SK-N-SH (cell line): Measurements from ENCODE around the gene SIGLEC8. TPM values are rescaled to one million over a fixed set of nuclear protein-coding genes. Genes with fewer than 3 reads are reported as not detected.
"Not testable (repeated sequence)": the region's sequence is repeated elsewhere in the genome, so short reads cannot be mapped to it uniquely, and the experiment has no call there.

Source experiments
- CTCF ChIA-PET: fragments of 300-600, 350-600 bp; formaldehyde crosslinking; extraction: SDS; loops from one replicate; lab custom pipeline; 2021; lab: Yijun Ruan, JAX
- POLR2A ChIA-PET: fragments of 350-600 bp; sonication (Branson Sonifier 250); formaldehyde crosslinking; extraction: SDS; loops from one replicate; lab custom pipeline; 2020; ENCODE audit warnings: antibody characterized with exemption, inconsistent platforms; lab: Yijun Ruan, JAX
- DNase-seq: peaks from one replicate; pipeline ENCODE4 v3.0.0; 2012
- H2AFZ ChIP-seq: fragments of 200-600 bp; sonication (generic); 2 replicates; pipeline ENCODE4 v1.8.1; 2016; ENCODE audit warnings: antibody characterized with exemption, mild to moderate bottlenecking, low read depth
- H3F3A ChIP-seq: fragments of 200-600 bp; sonication (generic); replicated peaks from 2 replicates; pipeline ENCODE3; 2016; ENCODE audit warnings: antibody characterized with exemption, mild to moderate bottlenecking; ENCODE audit not compliant: insufficient read depth
- H3K27ac ChIP-seq, 2 experiments: fragments of 200-500 bp in 1 of 2; fragments of 200-600 bp in 1 of 2; sonication (Bioruptor generic) in 1 of 2; sonication (generic), shearing (Covaris generic) in 1 of 2; 2 replicates each; pipeline versions ENCODE4 v1.5.1 to v1.6.1; 2014 to 2016; ENCODE audit warnings: low read depth in 2 of 2, inconsistent platforms in 1 of 2, low read length in 1 of 2, mild to moderate bottlenecking in 1 of 2, mixed read lengths in 1 of 2
- H3K27me3 ChIP-seq: fragments of 200-600 bp; sonication (generic), shearing (Covaris generic); 2 replicates; pipeline ENCODE4 v1.6.1; 2016; ENCODE audit warnings: mixed run types; ENCODE audit not compliant: insufficient read depth
- H3K36me3 ChIP-seq, 2 experiments: fragments of 200-500 bp in 1 of 2; fragments of 200-600 bp in 1 of 2; sonication (Bioruptor generic) in 1 of 2; sonication (generic) in 1 of 2; replicated peaks in 1 of 2; 2 replicates each; pipeline versions ENCODE3 to v1.5.1; 2014 to 2016; ENCODE audit warnings: low read length in 1 of 2, mild to moderate bottlenecking in 1 of 2; ENCODE audit not compliant: insufficient read depth in 2 of 2, control insufficient read depth in 1 of 2
- H3K4me1 ChIP-seq, 2 experiments: fragments of 200-500 bp in 1 of 2; fragments of 200-600 bp in 1 of 2; sonication (Bioruptor generic) in 1 of 2; sonication (generic), shearing (Covaris generic) in 1 of 2; 2 replicates each; pipeline versions ENCODE4 v1.5.1 to v1.6.1; 2014 to 2016; ENCODE audit warnings: low read depth in 1 of 2, low read length in 1 of 2, mixed run types in 1 of 2; ENCODE audit not compliant: insufficient read depth in 2 of 2, control insufficient read depth in 1 of 2
- H3K4me2 ChIP-seq: fragments of 200-600 bp; sonication (generic), shearing (Covaris generic); 2 replicates; pipeline ENCODE4 v1.6.1; 2017; ENCODE audit warnings: mixed run types
- H3K4me3 ChIP-seq, 2 experiments: fragments of 200-500 bp in 1 of 2; fragments of 200-600 bp in 1 of 2; sonication (Bioruptor generic) in 1 of 2; sonication (generic), shearing (Covaris generic) in 1 of 2; 2 replicates each; pipeline versions ENCODE4 v1.5.1 to v1.8.1; 2014 to 2016; ENCODE audit warnings: low read depth in 2 of 2, inconsistent platforms in 1 of 2, low read length in 1 of 2, mild to moderate bottlenecking in 1 of 2, mixed read lengths in 1 of 2, moderate library complexity in 1 of 2
- H3K79me2 ChIP-seq: fragments of 200-600 bp; sonication (generic); 2 replicates; pipeline ENCODE4 v1.8.1; 2017; ENCODE audit warnings: mild to moderate bottlenecking; ENCODE audit not compliant: insufficient read depth
- H3K9ac ChIP-seq: fragments of 200-600 bp; sonication (generic); 2 replicates; pipeline ENCODE4 v1.6.1; 2017; ENCODE audit warnings: mixed run types
- H3K9me2 ChIP-seq: fragments of 200-600 bp; sonication (generic); 2 replicates; pipeline ENCODE4 v1.6.1; 2017; ENCODE audit warnings: mixed run types
- H3K9me3 ChIP-seq: fragments of 200-600 bp; sonication (generic); 2 replicates; pipeline ENCODE4 v1.6.1; 2017; ENCODE audit warnings: mixed run types, mild to moderate bottlenecking, moderate library complexity
- H4K20me1 ChIP-seq: fragments of 200-600 bp; sonication (generic); 2 replicates; pipeline ENCODE4 v1.6.1; 2017; ENCODE audit warnings: mild to moderate bottlenecking, mixed run types; ENCODE audit not compliant: insufficient read depth
- ELF1 ChIP-seq: IDR thresholded peaks from 2 replicates; pipeline ENCODE4 v1.4.0; 2012
- FOXJ3 ChIP-seq: sonication (generic); formaldehyde crosslinking; IDR thresholded peaks from 2 replicates; pipeline ENCODE4 v1.5.1; 2020; ENCODE audit warnings: mild to moderate bottlenecking, missing genetic modification reagents
- GATA2 ChIP-seq: sonication (generic); formaldehyde crosslinking; IDR thresholded peaks from 2 replicates; pipeline ENCODE4 v1.5.0; 2020; ENCODE audit warnings: mild to moderate bottlenecking, missing genetic modification reagents
- JUND ChIP-seq: IDR thresholded peaks from 2 replicates; pipeline ENCODE4 v1.4.0; 2012
- NRF1 ChIP-seq: IDR thresholded peaks from 2 replicates; pipeline ENCODE4 v1.6.1; 2012; ENCODE audit warnings: low read depth, mild to moderate bottlenecking, low read length
- RCOR1 ChIP-seq: fragments of 150-350 bp; IDR thresholded peaks from 2 replicates; pipeline ENCODE4 v1.6.1; 2017; ENCODE audit warnings: antibody characterized with exemption, low read length
- REST ChIP-seq: IDR thresholded peaks from 2 replicates; pipeline ENCODE4 v1.6.1; 2012; ENCODE audit warnings: mild to moderate bottlenecking, low read depth, low read length, moderate library complexity
- RFX5 ChIP-seq: IDR thresholded peaks from 2 replicates; pipeline ENCODE4 v1.6.1; 2012; ENCODE audit warnings: mild to moderate bottlenecking, improper control_type of control experiment, low read length
- SIN3A ChIP-seq: IDR thresholded peaks from 2 replicates; pipeline ENCODE4 v1.6.1; 2012; ENCODE audit warnings: low read depth, mild to moderate bottlenecking, low read length, moderate library complexity, borderline replicate concordance
- SMC3 ChIP-seq: IDR thresholded peaks from 2 replicates; pipeline ENCODE4 v1.6.1; 2012; ENCODE audit warnings: low read depth, low read length, improper control_type of control experiment
- TCF12 ChIP-seq: IDR thresholded peaks from 2 replicates; pipeline ENCODE4 v1.4.0; 2012
- WGBS: methylation state at CpG from one replicate; pipeline ENCODE4 v1.1.6; 2017; ENCODE audit warnings: low lambda C conversion rate; 5-methylcytosine and 5-hydroxymethylcytosine counted together
- polyA plus RNA-seq, 3 experiments: library from polyadenylated mRNA; depleted of rRNA; stranded (reverse); fragments of >200 nt; gene quantifications; 2 replicates each; pipeline ENCODE4 v1.2.3, GENCODE V29; 2012
- TF ChIP-seq, protein P1 (sequence below): IDR thresholded peaks from 2 replicates; pipeline ENCODE4; 2012
- TF ChIP-seq, protein P2 (sequence below): IDR thresholded peaks from 2 replicates; pipeline ENCODE4 v1.4.0; 2012; ENCODE audit warnings: low read depth
- TF ChIP-seq, protein P3 (sequence below): fragments of 150-350 bp; IDR thresholded peaks from 2 replicates; pipeline ENCODE4 v1.6.1; 2016; ENCODE audit warnings: mild to moderate bottlenecking, low read depth, low read length
- TF ChIP-seq, protein P4 (sequence below): IDR thresholded peaks from 2 replicates; pipeline ENCODE4 v1.4.0; 2012; ENCODE audit warnings: low read depth, borderline replicate concordance

SIGLEC8 gene
- polyA plus RNA-seq, 1 of the 3 experiments (the other 2 are of a cell fraction): not detected

DNA sequence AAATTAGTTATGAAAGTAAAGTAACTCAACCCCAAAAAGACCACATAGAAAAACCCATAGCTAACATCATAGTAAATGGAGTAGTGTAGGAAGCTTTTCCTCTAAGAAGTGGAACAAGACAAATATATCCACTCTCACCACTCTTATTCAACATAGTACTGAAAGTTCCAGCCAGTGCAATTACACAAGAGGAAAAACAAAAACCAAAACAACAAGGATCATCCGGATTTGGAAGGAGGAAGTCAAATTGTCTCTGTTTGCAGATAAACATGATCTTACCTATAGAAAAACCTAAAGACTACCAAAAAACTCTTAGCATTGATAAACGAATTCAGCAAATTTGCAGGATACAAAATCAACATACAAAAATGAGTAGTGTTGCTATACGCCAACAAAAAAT, 8.5 kb upstream of the SIGLEC8 start (continued):
- TF ChIP-seq, protein P1, sequence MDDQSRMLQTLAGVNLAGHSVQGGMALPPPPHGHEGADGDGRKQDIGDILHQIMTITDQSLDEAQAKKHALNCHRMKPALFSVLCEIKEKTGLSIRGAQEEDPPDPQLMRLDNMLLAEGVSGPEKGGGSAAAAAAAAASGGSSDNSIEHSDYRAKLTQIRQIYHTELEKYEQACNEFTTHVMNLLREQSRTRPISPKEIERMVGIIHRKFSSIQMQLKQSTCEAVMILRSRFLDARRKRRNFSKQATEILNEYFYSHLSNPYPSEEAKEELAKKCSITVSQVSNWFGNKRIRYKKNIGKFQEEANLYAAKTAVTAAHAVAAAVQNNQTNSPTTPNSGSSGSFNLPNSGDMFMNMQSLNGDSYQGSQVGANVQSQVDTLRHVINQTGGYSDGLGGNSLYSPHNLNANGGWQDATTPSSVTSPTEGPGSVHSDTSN: no peak
- TF ChIP-seq GATA2 (CRISPR knock-in tag): no peak
- no peak for TF ChIP-seq JUND
- no peak for TF ChIP-seq RCOR1
- TF ChIP-seq TCF12: no peak
- TF ChIP-seq, protein P2, sequence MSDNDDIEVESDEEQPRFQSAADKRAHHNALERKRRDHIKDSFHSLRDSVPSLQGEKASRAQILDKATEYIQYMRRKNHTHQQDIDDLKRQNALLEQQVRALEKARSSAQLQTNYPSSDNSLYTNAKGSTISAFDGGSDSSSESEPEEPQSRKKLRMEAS: no peak

DNA sequence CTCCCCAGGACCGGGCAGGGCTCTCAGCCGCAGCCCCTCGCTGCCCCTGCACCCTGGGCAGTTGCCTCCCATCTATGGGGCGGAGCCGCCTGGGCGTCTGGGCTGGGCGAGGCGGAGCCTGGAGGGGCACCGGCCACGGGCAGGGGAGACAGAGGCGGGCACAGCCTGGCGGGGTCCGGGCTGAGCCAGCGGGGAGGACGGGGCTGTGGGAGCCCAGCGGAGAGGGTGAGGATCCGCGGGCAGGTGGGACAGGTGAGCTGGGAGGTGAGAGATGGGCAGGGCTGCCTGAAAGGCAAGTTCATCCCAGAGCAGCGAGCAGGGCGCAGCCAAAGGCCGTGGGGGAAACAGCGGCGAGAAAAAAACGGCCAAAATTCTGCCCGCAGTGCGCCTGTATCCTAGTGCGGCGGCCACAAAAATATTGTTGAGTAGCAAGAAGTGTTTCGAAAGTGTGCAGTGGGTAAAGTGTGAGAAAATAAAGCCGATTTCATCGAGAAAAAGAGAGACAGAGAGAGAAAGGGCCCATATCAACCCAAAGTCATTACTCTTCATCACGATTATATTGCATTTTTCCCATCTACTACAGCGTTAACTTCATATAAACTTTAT, 5.8 kb upstream of the SIGLEC8 start:
- H3K4me2 ChIP-seq, H4K20me1 ChIP-seq, H2AFZ ChIP-seq, H3K9ac ChIP-seq, POLR2A ChIA-PET, H3K9me3 ChIP-seq, H3K36me3 ChIP-seq, H3F3A ChIP-seq, H3K4me3 ChIP-seq, H3K9me2 ChIP-seq, H3K79me2 ChIP-seq, H3K4me1 ChIP-seq, DNase-seq, H3K27ac ChIP-seq: not testable (repeated sequence)
- H3K27me3 ChIP-seq: peaks cover 36% of the 10 kb centered on the region
- CTCF ChIA-PET: interaction anchor here (1.3 kb wide), 1 partner anchor 197 kb away, joined by 3 read pairs; no protein-coding TSS in a partner anchor
- 23% methylated on average over 15 of the region's 33 CpGs for WGBS

DNA sequence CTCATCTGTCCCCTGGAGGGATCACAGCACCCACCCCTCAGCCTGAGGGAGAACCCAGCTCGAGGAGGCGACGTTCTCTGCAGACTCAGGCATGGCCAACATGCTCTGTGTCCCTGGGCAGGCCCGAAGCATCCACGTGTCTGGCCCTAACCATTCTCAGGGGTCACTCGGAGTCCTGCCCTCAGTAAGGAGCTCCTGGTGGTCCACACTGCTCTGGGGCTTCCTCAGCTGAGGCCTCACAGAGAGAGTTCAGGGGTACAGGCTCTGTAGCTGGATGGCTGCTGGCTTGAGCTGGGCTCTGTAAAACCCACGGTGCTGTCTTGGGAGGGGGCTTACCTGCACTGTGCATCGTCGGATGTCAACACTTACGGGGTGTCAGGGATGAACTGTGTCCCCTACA, 4.4 kb upstream of the SIGLEC8 start:
- H3K9me2 ChIP-seq: no peaks in the 10 kb centered on the region
- H3K27ac ChIP-seq: no peak overlapping the region
- no peak for DNase-seq
- no peak overlapping the region for H2AFZ ChIP-seq
- no peaks in the 10 kb centered on the region; a peak in 1 of 4 replicates for H3K4me1 ChIP-seq
- ChIA-PET CTCF (interaction anchor here (0.7 to 7.0 kb wide), 5 partner anchors 9 to 194 kb away, joined by 3 to 37 read pairs (median 3); no protein-coding TSS in a partner anchor), POLR2A (no interaction called here)
- no peak overlapping the region for H3K4me2 ChIP-seq
- no peaks in the 10 kb centered on the region for H4K20me1 ChIP-seq
- H3K4me3 ChIP-seq: no peak overlapping the region
- peaks cover 36% of the 10 kb centered on the region for H3K27me3 ChIP-seq
- H3K9ac ChIP-seq: no peak overlapping the region
- H3K36me3 ChIP-seq: no peaks in the 10 kb centered on the region
- no peaks in the 10 kb centered on the region for H3F3A ChIP-seq
- no peak for TF ChIP-seq FOXJ3 (CRISPR knock-in tag)
- TF ChIP-seq, protein P2: no peak
- TF ChIP-seq RFX5: no peak
- TF ChIP-seq, protein P3, sequence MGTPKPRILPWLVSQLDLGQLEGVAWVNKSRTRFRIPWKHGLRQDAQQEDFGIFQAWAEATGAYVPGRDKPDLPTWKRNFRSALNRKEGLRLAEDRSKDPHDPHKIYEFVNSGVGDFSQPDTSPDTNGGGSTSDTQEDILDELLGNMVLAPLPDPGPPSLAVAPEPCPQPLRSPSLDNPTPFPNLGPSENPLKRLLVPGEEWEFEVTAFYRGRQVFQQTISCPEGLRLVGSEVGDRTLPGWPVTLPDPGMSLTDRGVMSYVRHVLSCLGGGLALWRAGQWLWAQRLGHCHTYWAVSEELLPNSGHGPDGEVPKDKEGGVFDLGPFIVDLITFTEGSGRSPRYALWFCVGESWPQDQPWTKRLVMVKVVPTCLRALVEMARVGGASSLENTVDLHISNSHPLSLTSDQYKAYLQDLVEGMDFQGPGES: no peak
- no peak for TF ChIP-seq ELF1
- no peak for TF ChIP-seq SMC3
- no peak for TF ChIP-seq RCOR1
- no peak for TF ChIP-seq REST
- TF ChIP-seq NRF1: no peak
- no peak for TF ChIP-seq SIN3A
- TF ChIP-seq TCF12: no peak
- TF ChIP-seq, protein P4, sequence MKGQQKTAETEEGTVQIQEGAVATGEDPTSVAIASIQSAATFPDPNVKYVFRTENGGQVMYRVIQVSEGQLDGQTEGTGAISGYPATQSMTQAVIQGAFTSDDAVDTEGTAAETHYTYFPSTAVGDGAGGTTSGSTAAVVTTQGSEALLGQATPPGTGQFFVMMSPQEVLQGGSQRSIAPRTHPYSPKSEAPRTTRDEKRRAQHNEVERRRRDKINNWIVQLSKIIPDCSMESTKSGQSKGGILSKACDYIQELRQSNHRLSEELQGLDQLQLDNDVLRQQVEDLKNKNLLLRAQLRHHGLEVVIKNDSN: no peak
- no peaks in the 10 kb centered on the region for H3K9me3 ChIP-seq
- no peaks in the 10 kb centered on the region for H3K79me2 ChIP-seq
- 21% methylated on average over 9 of the region's 10 CpGs for WGBS
